Keratinocyte (primary cell): ENCODE results near the gene DNAJC17. TPM values are rescaled to one million over a fixed set of nuclear protein-coding genes. Genes with fewer than 3 reads are reported as not detected.

Source experiments
- DNase-seq: peaks from one replicate; pipeline ENCODE4 v3.0.0-alpha.2; 2011; ENCODE audit warnings: low read depth, missing footprints, low spot score
- FAIRE-seq: peaks from 2 replicates; lab custom pipeline; 2011; peaks lifted over from hg19 to GRCh38; lab: Jason Lieb, UNC
- H2AFZ ChIP-seq: 2 replicates; pipeline ENCODE4 v1.6.0; 2012; ENCODE audit warnings: low read length, control low read depth, inconsistent platforms; ENCODE audit not compliant: control insufficient read depth
- H3K27ac ChIP-seq: 2 replicates; pipeline ENCODE4 v1.5.1; 2011; ENCODE audit warnings: low read length; ENCODE audit not compliant: control insufficient read depth, insufficient read depth
- H3K27me3 ChIP-seq: 3 replicates; pipeline ENCODE4 v1.6.0; 2011; ENCODE audit warnings: low read length; ENCODE audit not compliant: control insufficient read depth, insufficient read depth; ENCODE audit errors: extremely low read depth
- H3K36me3 ChIP-seq, 2 experiments: 2 replicates in 1 of 2; 3 replicates in 1 of 2; pipeline ENCODE4 v1.5.1; 2011; ENCODE audit warnings: low read length in 2 of 2, mild to moderate bottlenecking in 1 of 2; ENCODE audit not compliant: control insufficient read depth in 2 of 2, insufficient read depth in 2 of 2; ENCODE audit errors: extremely low read depth in 1 of 2
- H3K4me1 ChIP-seq: 3 replicates; pipeline ENCODE4 v1.5.1; 2011; ENCODE audit warnings: low read length; ENCODE audit not compliant: control insufficient read depth, insufficient read depth; ENCODE audit errors: extremely low read depth
- H3K4me2 ChIP-seq: 3 replicates; pipeline ENCODE4 v1.6.0; 2011; ENCODE audit warnings: low read depth, low read length; ENCODE audit not compliant: control insufficient read depth, insufficient read depth; ENCODE audit errors: extremely low read depth
- H3K4me3 ChIP-seq, 3 experiments: fragments of 200-600 bp in 1 of 3; sonication (generic) in 1 of 3; 2 replicates in 2 of 3; 3 replicates in 1 of 3; pipeline ENCODE4 v1.5.1; 2011 to 2016; ENCODE audit warnings: low read length in 3 of 3, mild to moderate bottlenecking in 3 of 3, control low read depth in 2 of 3, inconsistent platforms in 1 of 3, low read depth in 1 of 3, mixed read lengths in 1 of 3, mixed run types in 1 of 3, moderate library complexity in 1 of 3; ENCODE audit not compliant: control insufficient read depth in 2 of 3, insufficient read depth in 2 of 3; ENCODE audit errors: extremely low read depth in 1 of 3
- H3K79me2 ChIP-seq: 2 replicates; pipeline ENCODE4 v1.6.0; 2012; ENCODE audit warnings: low read length; ENCODE audit not compliant: control insufficient read depth, insufficient read depth
- H3K9ac ChIP-seq: 3 replicates; pipeline ENCODE4 v1.6.0; 2011; ENCODE audit warnings: low read length; ENCODE audit not compliant: control insufficient read depth, insufficient read depth; ENCODE audit errors: extremely low read depth
- H3K9me1 ChIP-seq: 3 replicates; pipeline ENCODE4 v1.6.0; 2011; ENCODE audit warnings: low read length; ENCODE audit not compliant: control insufficient read depth, insufficient read depth; ENCODE audit errors: extremely low read depth
- H3K9me3 ChIP-seq: 2 replicates; pipeline ENCODE4 v1.5.1; 2012; ENCODE audit warnings: low read depth, low read length; ENCODE audit not compliant: control insufficient read depth
- H4K20me1 ChIP-seq: 3 replicates; pipeline ENCODE4 v1.6.0; 2011; ENCODE audit warnings: low read length; ENCODE audit not compliant: control insufficient read depth, insufficient read depth; ENCODE audit errors: extremely low read depth
- CTCF ChIP-seq, 3 experiments: IDR thresholded peaks in 1 of 3; conservative IDR thresholded peaks in 1 of 3; optimal IDR thresholded peaks in 1 of 3; 2 replicates in 2 of 3; 3 replicates in 1 of 3; pipeline versions ENCODE3 to v1.5.1; 2011; ENCODE audit warnings: low read length in 3 of 3, mild to moderate bottlenecking in 3 of 3, moderate library complexity in 2 of 3, control low read depth in 1 of 3, inconsistent platforms in 1 of 3; ENCODE audit not compliant: insufficient read depth in 2 of 3; ENCODE audit errors: extremely low read depth in 1 of 3
- EZH2 ChIP-seq: IDR thresholded peaks from one replicate; pipeline ENCODE4 v1.6.1; 2012; ENCODE audit warnings: inconsistent platforms, mild to moderate bottlenecking, low read length, moderate library complexity
- dilution Hi-C: fragments of 300-500 bp; cut with MboI; formaldehyde crosslinking; loops from one replicate; pipeline ENCODE4 v1.7.0; 2020; ENCODE audit warnings: low sequenced_read_pairs; ENCODE audit not compliant: extremely low pct_ligation_motif_present
- polyA plus RNA-seq, 5 experiments: library from polyadenylated mRNA; depleted of rRNA in 3 of 5; stranded (reverse) in 3 of 5; stranded (forward) in 1 of 5; unstranded in 1 of 5; fragments of >200 nt; gene quantifications; 1 replicate in 1 of 5; 2 replicates in 3 of 5; 3 replicates in 1 of 5; pipeline versions ENCODE4 v1.2.1 to v1.2.3, GENCODE V29; 2011 to 2012; ENCODE audit warnings: missing spikeins in 2 of 5, low read depth in 1 of 5, low replicate concordance in 1 of 5

The DNAJC17 gene
- polyA plus RNA-seq, 1 donor (not counting 4 experiments of a cell fraction or from before 2014, with no cell fraction given): 35.3 TPM

GRCh38 chr15:40750885-40751284, 56.4 kb downstream of the DNAJC17 start:
- peaks cover 11% of the 10 kb centered on the region for H3K4me1 ChIP-seq
- H4K20me1 ChIP-seq: no peaks in the 10 kb centered on the region
- H3K4me3 ChIP-seq: no peak overlapping the region
- H3K27me3 ChIP-seq: no peaks in the 10 kb centered on the region
- FAIRE-seq (no peak), DNase-seq (no peak)
- H3K4me2 ChIP-seq: no peak overlapping the region
- no peak overlapping the region for H3K9ac ChIP-seq
- peaks cover 14 to 43% of the 10 kb centered on the region in 2 experiments for H3K36me3 ChIP-seq
- H3K9me3 ChIP-seq: no peaks in the 10 kb centered on the region
- TF ChIP-seq CTCF (optimal IDR thresholded peaks at IDR 0.05 in 1 of 3, IDR thresholded peaks at IDR 0.05 in 1 of 3, conservative IDR thresholded peaks at IDR 0.05 in 1 of 3; ENCODE audit: extremely low read depth in 1 of 3, insufficient read depth in 2 of 3, low read length in 3 of 3): no peak
- TF ChIP-seq EZH2: no peak
- H3K9me1 ChIP-seq: no peaks in the 10 kb centered on the region
- H3K79me2 ChIP-seq: peaks cover 34% of the 10 kb centered on the region
- H3K27ac ChIP-seq: no peak overlapping the region
- dilution Hi-C loops: no loop called here
- H2AFZ ChIP-seq: no peak overlapping the region

GRCh38 chr15:40749151-40749630, 58.1 kb downstream of the DNAJC17 start:
- FAIRE-seq (no peak), DNase-seq (no peak)
- Histone ChIP-seq H3K4me1 (peaks cover 11% of the 10 kb centered on the region), H3K4me3 (no peak overlapping the region), H4K20me1 (no peaks in the 10 kb centered on the region), H3K36me3 (peaks cover 23 to 57% of the 10 kb centered on the region in 2 experiments), H3K27ac (no peak overlapping the region), H3K9me1 (no peaks in the 10 kb centered on the region), H3K79me2 (peaks cover 27% of the 10 kb centered on the region), H3K9me3 (no peaks in the 10 kb centered on the region), H3K4me2 (no peak overlapping the region), H2AFZ (no peak overlapping the region), H3K27me3 (no peaks in the 10 kb centered on the region), H3K9ac (no peak overlapping the region)
- dilution Hi-C loops: no loop called here
- TF ChIP-seq EZH2: no peak
- TF ChIP-seq CTCF (optimal IDR thresholded peaks at IDR 0.05 in 1 of 3, IDR thresholded peaks at IDR 0.05 in 1 of 3, conservative IDR thresholded peaks at IDR 0.05 in 1 of 3; ENCODE audit: extremely low read depth in 1 of 3, insufficient read depth in 2 of 3, low read length in 3 of 3): no peak
